Globus pallidus (tissue), 1 donor: ENCODE data around the gene CENPX.
A peak's percentile ranks its signal among the peaks of the same experiment; 100 is the strongest.
"Not testable (repeated sequence)": the region's sequence is repeated elsewhere in the genome, so short reads cannot be mapped to it uniquely, and the experiment has no call there.

ENCODE experiments used
- DNase-seq: peaks from one replicate; pipeline ENCODE4 v3.0.0-alpha.2; 2015; ENCODE audit warnings: low spot score

Gene CENPX

GRCh38 chr17:81998691-81999438 is 23.8 kb downstream of the CENPX start:
- DNase-seq: no peak

GRCh38 chr17:81998212-81998611 is 24.5 kb downstream of the CENPX start:
- DNase-seq: no peak

GRCh38 chr17:81996757-81997441 is 25.8 kb downstream of the CENPX start:
- no peak for DNase-seq

GRCh38 chr17:81996232-81996756 is 26.4 kb downstream of the CENPX start:
- DNase-seq: no peak

- DNase-seq: no peak
Observed at GRCh38 chr17:81995463-81996231, 27.0 kb downstream of the CENPX start.

- DNase-seq: no peak
Observed at GRCh38 chr17:81994593-81995462, 27.9 kb downstream of the CENPX start.

- DNase-seq: no peak
Observed at GRCh38 chr17:81993729-81994592, 28.7 kb downstream of the CENPX start.

GRCh38 chr17:81992306-81993102 is 30.2 kb downstream of the CENPX start:
- no peak for DNase-seq

- DNase-seq: peak; percentile 59
Observed at GRCh38 chr17:81991684-81992305, 30.9 kb downstream of the CENPX start.

- DNase-seq: no peak
Observed at GRCh38 chr17:81990836-81991683, 31.6 kb downstream of the CENPX start.

GRCh38 chr17:81987161-81987770 is 35.4 kb downstream of the CENPX start:
- no peak for DNase-seq

- DNase-seq: no peak
Observed at GRCh38 chr17:81986606-81987005, 36.1 kb downstream of the CENPX start.

- no peak for DNase-seq
Observed at GRCh38 chr17:81984773-81985410, 37.8 kb downstream of the CENPX start.

- no peak for DNase-seq
Observed at GRCh38 chr17:81983639-81984373, 38.9 kb downstream of the CENPX start.

- DNase-seq: no peak
Observed at GRCh38 chr17:81983011-81983638, 39.6 kb downstream of the CENPX start.

GRCh38 chr17:81981511-81981910 is 41.2 kb downstream of the CENPX start:
- DNase-seq: not testable (repeated sequence)
